ENCODE results near the gene SLC9A9.

The SLC9A9 gene

GRCh38 chr3:143239031-143239430 lies 609.2 kb downstream of the SLC9A9 start:
- Histone ChIP-seq H3K27me3 (ENCODE audit: insufficient read depth, poor library complexity, severe bottlenecking) (no peaks in the 10 kb centered on the region), H3K27ac (replicated peaks) (no peak overlapping the region), H3K4me3 (replicated peaks; ENCODE audit: insufficient read depth, low read length) (no peak overlapping the region)
- TF ChIP-seq GABPA (IDR thresholded peaks at IDR 0.05; ENCODE audit: low read depth) (no peak), SPI1 (IDR thresholded peaks at IDR 0.05; ENCODE audit: borderline replicate concordance, low read depth) (no peak), REST (IDR thresholded peaks at IDR 0.05; ENCODE audit: insufficient replicate concordance, low read depth) (no peak), POLR2AphosphoS5 (IDR thresholded peaks at IDR 0.05; ENCODE audit: low read depth) (no peak)
- TF ChIP-seq, protein P1, sequence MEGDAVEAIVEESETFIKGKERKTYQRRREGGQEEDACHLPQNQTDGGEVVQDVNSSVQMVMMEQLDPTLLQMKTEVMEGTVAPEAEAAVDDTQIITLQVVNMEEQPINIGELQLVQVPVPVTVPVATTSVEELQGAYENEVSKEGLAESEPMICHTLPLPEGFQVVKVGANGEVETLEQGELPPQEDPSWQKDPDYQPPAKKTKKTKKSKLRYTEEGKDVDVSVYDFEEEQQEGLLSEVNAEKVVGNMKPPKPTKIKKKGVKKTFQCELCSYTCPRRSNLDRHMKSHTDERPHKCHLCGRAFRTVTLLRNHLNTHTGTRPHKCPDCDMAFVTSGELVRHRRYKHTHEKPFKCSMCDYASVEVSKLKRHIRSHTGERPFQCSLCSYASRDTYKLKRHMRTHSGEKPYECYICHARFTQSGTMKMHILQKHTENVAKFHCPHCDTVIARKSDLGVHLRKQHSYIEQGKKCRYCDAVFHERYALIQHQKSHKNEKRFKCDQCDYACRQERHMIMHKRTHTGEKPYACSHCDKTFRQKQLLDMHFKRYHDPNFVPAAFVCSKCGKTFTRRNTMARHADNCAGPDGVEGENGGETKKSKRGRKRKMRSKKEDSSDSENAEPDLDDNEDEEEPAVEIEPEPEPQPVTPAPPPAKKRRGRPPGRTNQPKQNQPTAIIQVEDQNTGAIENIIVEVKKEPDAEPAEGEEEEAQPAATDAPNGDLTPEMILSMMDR (IDR thresholded peaks at IDR 0.05; ENCODE audit: insufficient read depth, low read length) = no peak
- DNase-seq (ENCODE audit: low read depth in 1 of 2, low spot score in 1 of 2) = no peak

DNA sequence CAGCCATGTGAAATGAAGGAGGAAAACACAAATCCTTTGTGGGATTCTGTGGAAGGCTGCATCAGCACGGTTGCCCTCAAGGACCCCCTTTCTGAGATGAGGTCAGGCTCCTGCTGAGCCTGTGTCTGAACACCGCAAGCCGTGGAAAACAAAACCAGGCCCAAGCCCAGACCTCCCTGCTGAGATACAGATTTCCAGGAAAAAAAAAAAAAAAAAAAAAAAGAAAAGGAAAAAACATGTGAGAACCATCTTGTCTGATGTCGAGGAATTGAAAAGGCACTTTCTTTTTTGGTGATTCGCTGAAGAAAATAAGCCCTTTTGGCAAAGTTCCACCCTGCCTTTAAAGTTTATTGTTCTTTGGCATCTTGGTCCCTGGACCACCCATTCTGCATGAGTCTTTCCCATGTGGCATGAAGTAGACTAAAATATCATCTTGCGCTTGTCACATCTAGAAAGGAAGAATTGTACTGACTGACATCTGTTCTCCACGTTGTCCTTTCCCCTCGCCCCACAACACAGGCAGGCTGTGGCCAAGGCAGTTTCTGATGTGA lies 611.1 kb downstream of the SLC9A9 start:
- TF ChIP-seq GABPA (IDR thresholded peaks at IDR 0.05; ENCODE audit: low read depth) (no peak), SPI1 (IDR thresholded peaks at IDR 0.05; ENCODE audit: borderline replicate concordance, low read depth) (no peak), REST (IDR thresholded peaks at IDR 0.05; ENCODE audit: insufficient replicate concordance, low read depth) (no peak), POLR2AphosphoS5 (IDR thresholded peaks at IDR 0.05; ENCODE audit: low read depth) (no peak)
- TF ChIP-seq, protein P1 (IDR thresholded peaks at IDR 0.05; ENCODE audit: insufficient read depth, low read length) = no peak
- no peak overlapping the region for H3K27ac ChIP-seq (replicated peaks)
- no peak for DNase-seq (ENCODE audit: low read depth in 1 of 2, low spot score in 1 of 2)
- no peaks in the 10 kb centered on the region for H3K27me3 ChIP-seq (ENCODE audit: insufficient read depth, poor library complexity, severe bottlenecking)
- no peak overlapping the region for H3K4me3 ChIP-seq (replicated peaks; ENCODE audit: insufficient read depth, low read length)

GRCh38 chr3:143236226-143236964 lies 611.9 kb downstream of the SLC9A9 start:
- Histone ChIP-seq H3K27ac (replicated peaks) (no peak overlapping the region), H3K27me3 (ENCODE audit: insufficient read depth, poor library complexity, severe bottlenecking) (no peaks in the 10 kb centered on the region), H3K4me3 (replicated peaks; ENCODE audit: insufficient read depth, low read length) (no peak overlapping the region)
- TF ChIP-seq SPI1 (IDR thresholded peaks at IDR 0.05; ENCODE audit: borderline replicate concordance, low read depth) (no peak), REST (IDR thresholded peaks at IDR 0.05; ENCODE audit: insufficient replicate concordance, low read depth) (no peak), POLR2AphosphoS5 (IDR thresholded peaks at IDR 0.05; ENCODE audit: low read depth) (no peak), GABPA (IDR thresholded peaks at IDR 0.05; ENCODE audit: low read depth) (no peak)
- TF ChIP-seq, protein P1 (IDR thresholded peaks at IDR 0.05; ENCODE audit: insufficient read depth, low read length) = no peak
- DNase-seq (ENCODE audit: low read depth in 1 of 2, low spot score in 1 of 2) = no peak

Data from HL-60 (cell line).